ENCODE measurements around the gene SH3TC1.

SH3TC1 gene

GRCh38 chr4:8286719-8287342 is 87.7 kb downstream of the SH3TC1 start:
- DNase-seq (ENCODE audit: low read depth in 2 of 2, low spot score in 1 of 2): no peak

GRCh38 chr4:8287343-8288280 is 88.5 kb downstream of the SH3TC1 start:
- DNase-seq (ENCODE audit: low read depth in 2 of 2, low spot score in 1 of 2): no peak

GRCh38 chr4:8289151-8289750 is 90.2 kb downstream of the SH3TC1 start:
- no peak for DNase-seq (ENCODE audit: low read depth in 2 of 2, low spot score in 1 of 2)

GRCh38 chr4:8289956-8290700 is 91.0 kb downstream of the SH3TC1 start:
- DNase-seq (ENCODE audit: low read depth in 2 of 2, low spot score in 1 of 2): no peak

GRCh38 chr4:8290701-8290970 is 91.5 kb downstream of the SH3TC1 start:
- no peak for DNase-seq (ENCODE audit: low read depth in 2 of 2, low spot score in 1 of 2)

All from stimulated activated CD8-positive, alpha-beta memory T cell treated with anti-CD3 and anti-CD28 coated beads, Interleukin-4, amount 100 ng/mL, for 1 hour (primary cell).